ENCODE results near the gene TSSK1B. TPM values are rescaled to one million over a fixed set of nuclear protein-coding genes. Genes with fewer than 3 reads are reported as not detected.

Gene TSSK1B
- total RNA-seq, 1 experiment from 2014 or later, result not detected

GRCh38 chr5:113390224-113390623 lies 44.6 kb downstream of the TSSK1B start:
- no peak overlapping the region for H3K9ac ChIP-seq (ENCODE audit: low read length)
- CTCF ChIA-PET, result interaction anchor here (1.3 kb wide), 1 partner anchor 11 kb away, joined by 3 read pairs; no protein-coding TSS in a partner anchor
- intact Hi-C loops (cut with micrococcal nuclease), result no loop called here
- H3K27ac ChIP-seq (ENCODE audit: low read depth, low read length), result no peak overlapping the region
- no peaks in the 10 kb centered on the region for H4K20me1 ChIP-seq (ENCODE audit: insufficient read depth)
- BruUV-seq (replicated peaks), result no TSS peak
- no peaks in the 10 kb centered on the region for H3K9me3 ChIP-seq (ENCODE audit: control insufficient read depth in 1 of 2, insufficient read depth in 1 of 2, low read depth in 1 of 2, low read length in 2 of 2)
- no peak overlapping the region for H2AFZ ChIP-seq (ENCODE audit: low read depth, low read length, poor library complexity, severe bottlenecking)
- DNase-seq (ENCODE audit: low read depth, low spot score) (no peak), ATAC-seq (no peak)
- RAD21 ChIA-PET (ENCODE audit: low non-redundant PET in 1 of 2, low total read pairs in 2 of 2, uncharacterized antibody in 2 of 2, unreplicated experiment in 2 of 2), result no interaction called here
- no peaks in the 10 kb centered on the region for H3K27me3 ChIP-seq (ENCODE audit: insufficient read depth, low read length)
- TF ChIP-seq SP1 (IDR thresholded peaks at IDR 0.05; ENCODE audit: low read depth), result no peak
- no peak for TF ChIP-seq SIN3A (IDR thresholded peaks at IDR 0.05; ENCODE audit: low read depth)
- no peak for TF ChIP-seq EZH2phosphoT487 (IDR thresholded peaks at IDR 0.05; ENCODE audit: borderline replicate concordance)
- no peak for TF ChIP-seq REST (IDR thresholded peaks at IDR 0.05; ENCODE audit: low read depth)
- TF ChIP-seq TCF7L2 (IDR thresholded peaks at IDR 0.05; ENCODE audit: borderline replicate concordance, extremely low read depth, insufficient read depth, insufficient read length), result no peak
- no peak for TF ChIP-seq MAX (IDR thresholded peaks at IDR 0.05)
- TF ChIP-seq YY1 (IDR thresholded peaks at IDR 0.05; ENCODE audit: extremely low read depth, insufficient replicate concordance, low read depth, low read length), result no peak
- TF ChIP-seq EZH2 (IDR thresholded peaks at IDR 0.05), result no peak
- no peak for TF ChIP-seq CEBPB (IDR thresholded peaks at IDR 0.05; ENCODE audit: low read depth)
- no peak overlapping the region for H3K4me2 ChIP-seq (ENCODE audit: low read length)
- H3K4me1 ChIP-seq (ENCODE audit: control insufficient read depth in 1 of 2, insufficient read depth in 2 of 2, low read length in 2 of 2), result no peaks in the 10 kb centered on the region
- POLR2A ChIA-PET, result no interaction called here
- no peaks in the 10 kb centered on the region for H3K79me2 ChIP-seq (ENCODE audit: insufficient read depth, low read length)
- no peaks in the 10 kb centered on the region for H3K9me2 ChIP-seq (ENCODE audit: insufficient read depth)
- no peaks in the 10 kb centered on the region for H3K36me3 ChIP-seq (ENCODE audit: control insufficient read depth in 1 of 2, insufficient read depth in 2 of 2, low read length in 2 of 2)
- no peak overlapping the region for H3K4me3 ChIP-seq (replicated peaks in 1 of 2; ENCODE audit: low read depth in 1 of 2, low read length in 2 of 2)

All from HCT116 (cell line).